GM10248 (cell line): Measurements from ENCODE around the gene CST3.

Experiments
- CTCF ChIA-PET: fragments of 300-600 bp; sonication (Branson Sonifier 250); formaldehyde crosslinking; extraction: SDS; loops from one replicate; lab custom pipeline; 2021; ENCODE audit warnings: antibody characterized with exemption; lab: Yijun Ruan, JAX
- POLR2A ChIA-PET: fragments of 350-650 bp; sonication (Branson Sonifier 250); formaldehyde crosslinking; extraction: SDS; loops from one replicate; lab custom pipeline; 2020; ENCODE audit warnings: antibody characterized with exemption; lab: Yijun Ruan, JAX
- DNase-seq: peaks from one replicate; pipeline ENCODE4 v3.0.0; 2012; ENCODE audit errors: extremely low spot score
- TF ChIP-seq, protein P1 (sequence below): IDR thresholded peaks from 2 replicates; pipeline ENCODE4 v1.5.1; 2012; ENCODE audit warnings: mild to moderate bottlenecking, low read depth; ENCODE audit errors: extremely low read depth, missing control alignments, control extremely low read depth

The CST3 gene

DNA sequence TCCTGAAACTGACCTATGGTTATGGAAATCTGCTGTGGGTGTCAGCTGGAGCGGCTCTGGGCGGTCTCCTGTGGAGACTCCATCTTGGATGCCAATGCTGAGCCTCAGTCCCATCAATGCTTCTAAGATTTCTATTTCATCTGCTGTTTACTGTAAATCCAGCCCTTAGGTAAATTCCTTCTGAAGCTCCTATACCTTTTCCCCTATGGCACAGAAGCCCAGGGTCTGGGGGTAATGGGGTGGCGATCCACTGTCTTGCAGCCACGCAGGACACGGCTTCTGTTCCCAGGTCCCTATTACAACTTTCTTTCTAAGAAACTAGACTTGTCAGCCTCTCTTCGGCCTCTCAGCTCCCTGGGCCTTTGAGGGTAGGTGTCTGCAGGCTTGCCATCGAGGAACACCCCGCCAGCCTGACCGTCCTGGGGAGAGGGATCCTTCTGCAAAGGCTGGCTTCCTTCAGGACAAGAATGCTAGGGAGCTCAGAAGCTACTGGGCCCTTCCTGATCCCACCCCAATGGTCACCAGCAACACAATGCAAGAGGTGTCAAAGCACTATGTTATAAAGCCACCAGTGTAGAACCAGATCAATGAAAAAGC lies 6.4 kb downstream of the CST3 start:
- CTCF ChIA-PET, result no interaction called here
- TF ChIP-seq, protein P1, sequence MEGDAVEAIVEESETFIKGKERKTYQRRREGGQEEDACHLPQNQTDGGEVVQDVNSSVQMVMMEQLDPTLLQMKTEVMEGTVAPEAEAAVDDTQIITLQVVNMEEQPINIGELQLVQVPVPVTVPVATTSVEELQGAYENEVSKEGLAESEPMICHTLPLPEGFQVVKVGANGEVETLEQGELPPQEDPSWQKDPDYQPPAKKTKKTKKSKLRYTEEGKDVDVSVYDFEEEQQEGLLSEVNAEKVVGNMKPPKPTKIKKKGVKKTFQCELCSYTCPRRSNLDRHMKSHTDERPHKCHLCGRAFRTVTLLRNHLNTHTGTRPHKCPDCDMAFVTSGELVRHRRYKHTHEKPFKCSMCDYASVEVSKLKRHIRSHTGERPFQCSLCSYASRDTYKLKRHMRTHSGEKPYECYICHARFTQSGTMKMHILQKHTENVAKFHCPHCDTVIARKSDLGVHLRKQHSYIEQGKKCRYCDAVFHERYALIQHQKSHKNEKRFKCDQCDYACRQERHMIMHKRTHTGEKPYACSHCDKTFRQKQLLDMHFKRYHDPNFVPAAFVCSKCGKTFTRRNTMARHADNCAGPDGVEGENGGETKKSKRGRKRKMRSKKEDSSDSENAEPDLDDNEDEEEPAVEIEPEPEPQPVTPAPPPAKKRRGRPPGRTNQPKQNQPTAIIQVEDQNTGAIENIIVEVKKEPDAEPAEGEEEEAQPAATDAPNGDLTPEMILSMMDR, result no peak
- POLR2A ChIA-PET, result no interaction called here
- DNase-seq, result no peak

GRCh38 chr20:23630392-23630849 lies 7.3 kb downstream of the CST3 start:
- TF ChIP-seq, protein P1, result no peak
- no peak for DNase-seq
- ChIA-PET POLR2A (no interaction called here), CTCF (no interaction called here)

- ChIA-PET POLR2A (no interaction called here), CTCF (no interaction called here)
- no peak for DNase-seq
- TF ChIP-seq, protein P1, result no peak
These were observed 8.0 kb downstream of the CST3 start for GRCh38 chr20:23629542-23630391.

GRCh38 chr20:23629017-23629541 lies 8.7 kb downstream of the CST3 start:
- TF ChIP-seq, protein P1, result no peak
- CTCF ChIA-PET, result no interaction called here
- POLR2A ChIA-PET, result no interaction called here
- no peak for DNase-seq

GRCh38 chr20:23628402-23629016 lies 9.2 kb downstream of the CST3 start:
- ChIA-PET POLR2A (no interaction called here), CTCF (no interaction called here)
- TF ChIP-seq, protein P1, result no peak
- no peak for DNase-seq

DNA sequence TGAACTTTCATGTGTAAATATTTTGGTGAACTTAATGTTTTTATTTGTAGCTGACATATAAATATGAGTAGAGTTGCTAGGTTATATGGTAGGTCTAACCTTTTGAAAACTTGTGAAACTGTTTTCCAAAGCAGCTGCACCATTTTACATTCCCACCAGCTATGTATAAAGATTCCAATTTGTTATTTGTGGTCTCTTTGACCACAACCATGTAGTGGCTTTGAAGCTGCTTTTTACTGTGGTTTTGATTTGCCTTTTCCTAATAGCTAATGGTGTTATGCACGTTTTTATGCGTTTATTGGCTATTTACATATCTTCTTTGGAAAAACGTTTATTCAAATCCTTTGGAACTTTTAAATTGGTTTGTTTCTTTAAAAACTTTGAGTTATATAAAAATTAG lies 10.3 kb downstream of the CST3 start:
- no peak for DNase-seq
- TF ChIP-seq, protein P1, result no peak
- ChIA-PET CTCF (interaction anchor here (1.0 kb wide), 1 partner anchor 21 kb away, joined by 4 read pairs; no protein-coding TSS in a partner anchor), POLR2A (no interaction called here)
